Esophagus mucosa (tissue), 1 donor: ENCODE data around the gene TAF4. TPM values are rescaled to one million over a fixed set of nuclear protein-coding genes. Genes with fewer than 3 reads are reported as not detected.
"Not testable (repeated sequence)": the region's sequence is repeated elsewhere in the genome, so short reads cannot be mapped to it uniquely, and the experiment has no call there.

Experiments
- ATAC-seq: fragments of 200-7000 bp; cut with Tn5 transposase; one replicate; pipeline ENCODE4 v1.9.1; 2020
- total RNA-seq: library from RNA; stranded (reverse); gene quantifications from one replicate; pipeline ENCODE4 v1.2.4, GENCODE V29; 2023
- donor health status: DM: yes; HTN: yes; CAD: no.

Gene TAF4
- total RNA-seq, 1 donor from 2014 or later = 7.7 TPM

DNA sequence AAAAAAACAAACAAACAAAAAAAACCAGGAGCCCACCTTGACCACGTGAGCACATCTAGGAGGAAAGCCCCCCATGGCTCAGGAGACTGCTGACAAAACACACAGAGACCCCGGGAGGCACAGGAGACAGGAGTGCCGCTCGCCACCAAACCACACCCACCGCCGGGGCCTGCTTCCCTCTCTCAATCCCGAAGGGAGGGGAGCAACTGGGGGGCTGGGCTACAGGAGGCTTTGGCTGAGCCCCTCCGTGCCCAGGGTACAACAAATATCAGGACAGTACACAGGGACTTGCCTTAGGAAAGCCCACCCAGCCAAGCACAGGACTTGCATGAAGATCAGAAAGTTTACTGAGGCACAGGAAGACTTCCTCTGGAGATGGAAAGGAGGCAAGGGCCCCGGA lies 102.5 kb downstream of the TAF4 start:
- no peak for ATAC-seq

DNA sequence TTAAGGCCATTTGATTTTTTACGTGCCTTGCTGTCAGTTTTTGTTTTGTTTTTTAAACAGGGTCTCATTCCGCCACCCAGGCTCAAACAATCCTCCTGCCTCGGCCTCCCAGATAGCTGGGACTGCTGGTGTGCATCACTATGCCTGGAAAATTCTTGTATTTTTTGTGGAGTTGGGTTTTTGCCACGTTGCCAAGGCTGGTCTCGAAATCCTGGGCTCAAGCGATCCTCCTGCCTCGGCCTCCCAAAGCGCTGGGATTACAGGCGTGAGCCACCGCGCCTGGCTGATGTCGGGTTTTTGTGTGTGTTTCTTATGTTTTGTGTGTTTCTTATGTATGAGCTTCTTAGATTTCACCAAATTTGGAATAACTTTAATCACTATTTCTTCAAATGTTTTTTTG lies 104.8 kb downstream of the TAF4 start:
- ATAC-seq = no peak

DNA sequence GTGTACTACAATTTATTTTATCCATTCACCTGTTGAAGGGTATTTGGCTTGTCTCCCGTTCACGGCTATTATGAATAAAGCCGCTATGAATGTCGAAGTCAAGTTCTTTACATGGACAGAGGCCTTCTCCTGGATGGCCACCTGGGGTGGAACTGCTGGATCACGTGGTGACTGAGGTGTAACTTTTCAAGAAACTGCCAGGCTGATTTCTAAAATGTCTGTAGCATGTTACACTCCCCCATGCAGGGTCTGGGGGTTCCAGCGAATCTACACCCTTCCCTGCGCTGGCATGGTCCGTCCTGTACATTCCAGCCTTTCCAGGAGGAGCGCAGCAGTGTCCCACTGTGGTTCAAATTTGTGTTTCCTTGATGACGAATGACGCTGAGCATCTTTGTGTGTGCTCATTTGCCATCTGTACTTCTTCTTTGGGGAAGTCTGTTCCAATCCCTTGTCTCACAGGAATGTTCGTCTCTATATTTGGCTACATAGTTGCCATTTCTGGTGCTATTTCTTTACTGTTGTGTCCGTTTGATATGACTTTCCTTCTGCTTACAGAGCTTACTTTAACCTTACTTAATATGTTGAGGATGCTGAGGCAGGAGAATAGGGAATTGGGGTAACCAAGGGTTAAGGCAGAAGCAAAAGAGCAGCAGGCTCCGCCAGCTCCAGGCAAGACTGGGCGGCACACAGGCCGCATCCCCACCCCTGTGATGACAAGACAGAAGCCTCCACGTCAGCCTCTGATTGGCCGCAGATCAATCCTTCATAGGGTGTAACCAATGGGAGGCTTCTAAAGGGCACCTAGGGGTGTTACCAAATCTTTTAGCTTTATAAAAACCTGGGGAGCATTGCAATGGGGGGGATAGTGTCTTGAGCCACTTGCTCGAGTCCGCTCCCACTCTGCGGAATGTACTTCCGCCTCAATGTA lies 106.6 kb downstream of the TAF4 start:
- peak; percentile 41 for ATAC-seq

DNA sequence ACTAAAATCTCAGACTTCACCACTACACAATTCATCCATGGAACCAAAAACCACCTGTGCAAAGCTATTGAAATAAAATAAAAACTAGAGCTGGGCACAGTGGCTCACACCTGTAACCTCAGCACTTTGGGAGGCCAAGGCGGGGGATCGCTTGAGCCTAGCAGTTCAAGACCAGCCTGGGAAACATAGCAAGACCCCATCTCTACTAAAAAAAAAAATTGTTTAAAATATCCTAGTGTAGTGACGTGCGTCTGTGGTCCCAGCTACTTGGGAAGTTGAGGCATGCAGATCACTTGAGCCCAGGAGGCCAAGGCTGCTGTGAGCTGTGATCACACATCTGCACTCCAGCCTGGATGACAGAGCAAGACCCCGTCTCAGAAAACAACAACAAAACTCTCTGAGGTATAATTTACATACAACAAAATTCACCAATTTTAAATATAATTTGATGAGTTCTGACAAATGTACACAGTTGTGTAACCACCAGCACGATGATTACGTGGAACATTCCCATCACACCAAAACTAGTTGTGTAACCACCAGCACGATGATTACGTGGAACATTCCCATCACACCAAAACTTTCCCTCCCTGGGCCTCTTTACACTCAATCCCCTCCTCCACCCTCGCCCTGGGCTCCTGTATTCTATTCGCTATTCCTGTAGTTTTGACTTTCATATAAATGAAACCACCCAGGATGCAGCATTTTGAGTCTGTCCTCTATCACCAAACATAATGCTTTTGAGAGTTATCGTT lies 107.5 kb downstream of the TAF4 start:
- ATAC-seq = no peak

DNA sequence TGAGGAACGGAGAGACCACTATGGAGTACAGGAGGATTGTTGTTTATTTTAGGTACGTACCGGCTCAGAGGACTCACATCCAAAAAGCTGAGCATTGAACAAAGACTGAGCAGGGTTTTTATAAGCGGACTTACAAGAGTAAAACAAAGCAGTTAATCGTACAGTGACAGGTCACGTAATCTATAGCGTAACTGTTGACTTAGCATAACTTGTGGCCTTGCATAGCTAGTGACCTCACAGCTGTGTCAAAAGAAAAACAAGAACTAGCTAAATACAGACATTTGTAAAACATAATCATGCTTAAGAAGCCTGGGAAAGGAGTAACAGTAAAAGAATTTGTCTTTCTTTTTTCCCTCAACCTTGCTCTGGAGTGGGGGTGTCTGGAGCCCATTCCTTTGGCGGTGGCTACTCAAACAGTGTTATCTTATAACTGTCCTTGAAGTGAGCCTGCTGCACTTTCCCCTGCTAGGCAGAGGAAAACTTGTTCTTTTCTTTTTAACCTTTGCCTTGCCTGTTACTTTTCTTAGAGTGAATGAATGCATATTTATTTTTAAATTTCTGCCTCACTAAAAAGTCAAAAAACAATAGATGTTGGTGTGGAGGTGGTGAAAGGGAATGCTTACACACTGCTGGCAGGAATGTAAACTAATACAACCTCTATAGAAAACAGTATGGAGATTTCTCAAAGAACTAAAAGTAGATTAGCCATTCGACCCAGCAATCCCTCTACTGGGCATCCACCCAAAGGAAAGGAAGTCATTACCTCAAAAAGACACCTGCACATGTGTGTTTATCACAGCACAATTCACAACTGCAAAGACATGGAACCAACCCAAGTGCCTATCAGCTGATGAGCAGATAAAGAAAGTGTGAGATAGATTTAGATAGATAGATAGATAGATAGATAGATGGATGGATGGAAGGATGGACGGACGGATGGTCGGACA lies 109.0 kb downstream of the TAF4 start:
- ATAC-seq = no peak

DNA sequence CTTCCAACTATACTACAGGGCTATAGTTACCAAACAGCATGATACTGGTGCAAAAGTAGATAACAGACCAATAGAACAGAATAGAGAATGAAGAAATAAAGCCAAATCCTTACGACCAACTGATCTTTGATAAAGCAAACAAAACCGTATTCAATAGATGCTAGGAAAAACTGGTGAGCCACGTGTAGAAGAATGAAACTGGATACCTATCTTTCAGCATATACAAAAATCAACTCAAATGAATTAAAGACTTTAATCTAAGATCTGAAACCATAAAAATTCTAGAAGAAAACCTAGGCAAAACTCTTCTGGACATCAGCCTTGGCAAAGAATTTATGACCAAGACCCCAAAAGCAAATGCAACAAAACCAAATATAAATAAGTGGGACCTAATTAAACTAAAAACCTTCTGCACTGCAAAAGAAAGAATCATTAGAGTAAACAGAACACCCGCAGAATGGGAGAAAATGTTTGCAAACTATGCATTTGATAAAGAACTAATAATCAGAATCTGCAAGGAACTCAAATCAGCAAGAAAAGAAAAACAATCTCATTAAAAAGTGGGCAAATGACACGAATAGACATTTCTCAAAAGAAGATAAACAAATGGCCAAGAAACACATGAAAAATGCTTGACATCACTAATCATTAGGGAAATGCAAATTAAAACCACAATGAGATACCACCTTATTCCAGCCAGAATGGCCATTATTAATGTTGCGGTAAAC lies 109.8 kb downstream of the TAF4 start:
- no peak for ATAC-seq

DNA sequence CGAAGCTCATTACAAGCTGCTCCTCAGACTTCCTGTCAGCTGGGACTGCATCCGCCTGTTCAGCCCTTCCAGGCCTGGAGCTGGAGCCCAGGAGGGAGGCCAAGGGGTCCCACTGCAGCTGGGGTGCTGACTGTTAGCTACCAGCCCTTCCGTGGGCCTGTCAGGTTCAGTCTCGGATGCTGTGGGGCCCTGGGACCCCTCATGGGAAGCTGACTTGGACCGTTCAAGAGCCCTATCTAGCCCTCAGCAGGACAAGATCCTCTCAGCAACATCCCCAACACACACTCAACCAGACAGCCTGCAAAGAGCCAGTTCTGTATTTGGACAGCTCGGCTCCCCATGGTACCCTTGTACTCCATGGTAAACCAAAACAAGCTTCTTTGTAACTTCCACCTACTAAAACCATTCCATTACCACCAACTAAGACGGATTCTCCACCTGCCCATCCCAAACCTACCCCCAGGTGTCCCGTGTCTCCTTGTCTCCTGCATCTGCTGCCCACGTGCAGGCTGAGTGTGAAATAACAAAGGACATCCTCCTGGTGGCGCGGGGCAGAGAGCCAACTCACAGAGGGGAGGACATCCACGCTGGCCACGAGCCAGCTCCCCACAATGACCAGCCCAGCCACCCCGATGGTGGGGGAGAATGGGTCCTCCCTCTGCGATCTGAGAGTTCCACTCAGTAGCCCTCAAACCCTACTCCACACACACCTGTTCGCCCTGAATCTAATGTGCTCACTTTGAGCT lies 111.2 kb downstream of the TAF4 start:
- ATAC-seq = no peak

DNA sequence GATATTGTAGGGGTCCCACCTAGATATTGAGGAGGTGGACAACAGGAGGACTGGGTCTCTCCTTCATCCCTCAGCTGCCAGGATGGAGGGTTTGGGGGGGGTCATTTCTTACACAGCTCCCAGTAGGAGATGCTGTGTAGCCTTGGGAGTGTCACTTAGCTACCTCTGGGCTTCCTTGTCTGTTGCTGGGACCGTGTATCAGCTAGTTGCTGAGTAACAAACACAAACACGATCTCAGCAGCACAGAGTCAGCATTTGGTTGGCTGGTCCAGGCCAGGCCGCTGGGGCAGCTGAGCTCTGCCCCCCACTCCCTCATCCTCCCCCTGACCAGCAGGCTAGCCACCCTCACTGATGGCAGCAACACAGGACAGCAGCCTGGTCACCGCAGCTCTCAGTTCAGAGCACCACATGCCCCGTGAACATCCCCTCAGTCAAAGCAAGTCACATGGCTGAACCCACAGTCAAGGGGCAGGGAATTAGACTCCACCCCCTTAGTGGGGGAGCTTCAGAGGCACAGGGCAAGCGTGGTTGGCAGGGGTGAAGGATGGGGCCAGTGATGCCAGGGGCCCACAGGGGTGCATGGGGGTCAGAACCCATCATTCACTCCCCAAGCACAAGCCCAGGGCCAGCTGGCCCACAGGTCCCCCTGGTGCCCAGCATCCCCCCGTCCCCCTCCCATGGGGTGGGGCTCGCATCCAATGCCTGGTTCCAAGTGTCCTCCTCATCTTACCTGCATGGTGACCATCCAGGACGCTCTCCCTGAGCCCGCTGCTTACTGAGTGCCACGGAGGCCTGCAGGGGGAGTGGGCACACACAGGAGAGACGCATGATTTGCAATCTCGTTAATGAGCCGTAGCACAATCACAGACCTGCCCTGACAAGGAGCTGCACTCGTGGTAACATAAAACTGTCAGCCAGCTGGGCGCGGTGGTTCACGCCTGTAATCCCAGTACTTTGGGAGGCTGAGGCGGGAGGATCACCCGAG lies 112.4 kb downstream of the TAF4 start:
- peak; percentile 32 for ATAC-seq

DNA sequence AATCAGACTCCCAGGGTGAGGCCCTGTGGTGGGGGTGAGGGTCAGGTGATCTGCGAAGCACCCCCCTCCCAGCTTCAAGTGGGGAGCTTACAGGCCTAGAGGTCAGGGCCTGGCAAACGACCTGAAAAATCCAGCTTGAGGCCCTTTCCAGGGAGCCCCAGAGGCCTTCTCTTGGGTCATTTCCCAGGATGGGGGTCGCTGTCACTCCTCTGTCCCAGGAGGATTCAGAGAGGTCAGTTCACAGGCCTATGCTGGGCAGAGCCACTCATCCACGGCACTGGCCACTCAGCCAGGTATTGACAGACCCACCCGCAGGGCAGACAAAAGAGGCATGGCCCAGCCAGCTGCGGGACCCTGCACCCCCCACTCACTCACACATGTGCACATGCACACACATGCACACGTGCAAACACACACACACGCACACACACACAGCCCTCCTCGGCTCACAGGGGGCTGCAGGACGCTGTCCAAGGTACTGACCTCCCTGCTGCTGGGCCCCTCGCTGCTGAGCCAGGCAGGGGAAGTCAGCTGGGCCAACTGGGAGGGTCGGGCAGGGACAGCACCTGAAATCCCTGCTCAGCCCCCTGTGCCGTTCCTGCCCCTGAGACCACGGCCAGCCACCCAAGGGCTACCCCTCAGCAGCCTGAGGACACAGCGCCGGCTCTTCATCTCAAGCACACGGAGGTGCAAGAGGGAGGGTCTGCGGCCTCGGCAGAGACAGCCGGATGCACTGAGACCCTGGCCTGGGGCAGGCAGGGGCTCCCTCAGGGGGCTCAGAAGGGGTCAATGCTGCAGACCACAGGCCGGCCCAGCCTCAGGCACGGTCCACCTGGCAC lies 113.8 kb downstream of the TAF4 start:
- ATAC-seq = no peak

DNA sequence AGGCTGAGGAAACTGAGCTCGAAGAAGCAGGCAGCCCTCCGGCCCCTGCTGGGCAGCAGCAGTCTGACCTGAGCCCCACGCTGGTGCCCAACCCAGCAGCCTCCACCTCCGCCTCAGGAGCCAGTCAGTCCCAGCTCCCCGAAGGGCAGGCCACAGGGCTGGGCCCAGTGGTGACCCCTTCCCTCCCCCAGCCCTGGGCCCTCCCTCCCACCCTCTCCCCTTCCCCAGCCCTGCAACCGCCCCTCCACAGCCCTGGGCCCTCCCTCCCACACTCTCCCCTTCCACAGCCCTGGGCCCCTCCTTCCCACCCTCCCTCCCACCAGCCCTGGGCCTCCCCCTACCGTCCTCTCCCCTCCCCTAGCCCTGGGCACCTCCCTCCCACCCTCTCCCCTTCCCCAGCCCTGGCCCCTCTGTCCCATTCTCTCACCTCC lies 115.0 kb downstream of the TAF4 start:
- ATAC-seq = peak; percentile 13

DNA sequence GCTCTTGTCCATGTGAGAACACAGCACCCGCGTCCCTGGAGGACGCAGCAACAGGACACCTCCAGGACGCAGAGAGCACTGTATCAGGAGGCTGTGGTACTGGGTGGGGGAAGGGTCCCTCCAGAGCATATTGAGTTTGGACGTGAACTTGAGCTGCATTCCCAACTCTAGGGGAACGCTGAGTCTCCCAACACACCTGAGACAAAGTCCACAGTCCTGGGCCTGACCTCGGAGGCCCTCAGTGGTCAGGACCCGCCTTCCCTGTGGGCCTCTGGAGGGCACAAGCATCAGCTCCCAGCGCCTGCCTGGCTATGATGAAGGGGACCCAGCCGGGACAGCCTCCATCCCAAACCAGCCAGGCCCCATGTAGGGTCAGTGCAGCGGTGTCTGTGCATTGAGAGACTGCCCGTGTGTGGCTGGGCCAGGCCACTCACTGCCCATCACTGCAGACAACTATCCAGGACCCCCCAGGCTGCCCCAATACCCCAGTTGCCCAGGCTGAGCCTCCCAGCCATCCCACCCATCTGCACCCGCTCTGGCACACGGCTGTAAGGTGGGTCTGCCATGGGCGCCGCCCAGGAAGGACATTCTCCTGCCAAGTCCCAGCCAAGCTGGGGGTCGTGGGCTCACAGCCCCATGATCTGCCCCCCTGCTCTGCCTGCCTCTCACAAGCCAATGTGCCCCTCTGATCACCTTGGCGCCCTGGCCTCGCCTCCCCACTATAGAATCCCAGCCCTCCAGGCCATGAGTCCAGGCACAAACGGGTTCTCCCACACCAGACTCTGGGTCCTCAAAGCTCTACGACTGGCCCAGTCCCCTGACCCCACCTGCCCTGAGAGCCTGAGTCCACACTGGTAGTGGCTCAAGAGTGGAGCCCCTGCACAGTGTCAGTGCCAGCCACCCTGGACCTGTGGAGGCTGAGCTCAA lies 115.7 kb downstream of the TAF4 start:
- ATAC-seq = peak; percentile 17

DNA sequence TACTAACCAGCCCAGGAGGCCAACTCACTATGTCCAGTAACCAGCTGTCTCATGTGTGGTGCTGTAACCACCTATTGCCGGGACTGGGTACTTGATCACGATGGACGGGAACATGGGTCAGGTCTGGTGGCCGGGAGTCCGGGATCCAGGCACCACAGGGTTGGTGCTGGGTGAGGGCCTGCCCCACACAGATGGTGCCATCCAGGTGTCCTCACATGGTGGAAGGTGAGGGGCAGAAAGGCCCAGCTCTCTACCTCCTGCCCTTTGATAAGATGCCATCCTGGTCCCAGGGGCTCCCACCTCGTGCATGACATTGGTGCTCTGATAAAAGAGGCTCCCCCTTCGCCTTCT lies 116.3 kb downstream of the TAF4 start:
- no peak for ATAC-seq

DNA sequence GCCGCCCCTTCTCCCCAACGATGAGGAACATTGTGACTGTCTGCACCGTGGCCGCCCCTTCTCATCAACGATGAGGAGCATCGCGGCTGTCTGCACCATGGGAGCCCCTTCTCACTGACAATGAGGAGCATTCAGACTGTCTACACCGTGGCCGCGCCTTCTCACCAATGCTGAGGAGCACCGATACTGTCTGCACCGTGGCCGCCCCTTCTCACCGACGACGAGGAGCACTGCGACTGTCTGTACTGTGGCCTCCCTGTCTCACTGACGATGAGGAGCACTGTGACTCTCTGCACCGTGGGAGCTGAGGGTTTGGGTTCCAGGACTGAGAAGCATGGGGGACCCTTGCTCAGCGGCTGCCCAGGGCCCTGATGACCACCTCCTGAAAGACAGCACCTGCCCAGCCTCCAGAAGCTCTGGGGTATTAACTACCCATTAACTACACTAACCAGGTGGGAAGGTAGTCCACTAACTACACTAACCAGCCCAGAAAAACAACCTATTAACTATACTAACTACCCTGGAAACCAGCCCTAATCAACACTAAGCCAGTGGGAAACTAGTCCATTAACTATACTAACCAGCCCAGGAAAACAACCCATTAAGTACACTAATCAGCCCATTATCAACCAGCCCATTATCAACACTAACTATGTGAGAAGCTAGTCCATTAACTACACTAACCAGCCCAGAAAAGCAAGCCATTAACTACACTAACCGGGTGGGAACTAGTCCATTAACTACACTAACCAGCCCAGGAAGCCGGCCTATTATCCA lies 116.9 kb downstream of the TAF4 start:
- no peak for ATAC-seq

DNA sequence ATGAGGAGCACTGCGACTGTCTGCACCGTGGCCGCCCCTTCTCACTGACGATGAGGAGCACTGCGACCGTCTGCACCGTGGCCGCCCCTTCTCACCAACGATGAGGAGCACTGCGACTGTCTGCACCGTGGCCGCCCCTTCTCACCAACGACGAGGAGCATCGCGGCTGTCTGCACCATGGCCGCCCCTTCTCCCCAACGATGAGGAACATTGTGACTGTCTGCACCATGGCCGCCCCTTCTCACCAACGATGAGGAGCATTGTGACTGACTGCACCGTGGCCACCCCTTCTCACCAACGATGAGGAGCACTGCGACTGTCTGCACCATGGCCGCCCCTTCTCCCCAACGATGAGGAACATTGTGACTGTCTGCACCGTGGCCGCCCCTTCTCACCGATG lies 117.6 kb downstream of the TAF4 start:
- ATAC-seq = not testable (repeated sequence)

DNA sequence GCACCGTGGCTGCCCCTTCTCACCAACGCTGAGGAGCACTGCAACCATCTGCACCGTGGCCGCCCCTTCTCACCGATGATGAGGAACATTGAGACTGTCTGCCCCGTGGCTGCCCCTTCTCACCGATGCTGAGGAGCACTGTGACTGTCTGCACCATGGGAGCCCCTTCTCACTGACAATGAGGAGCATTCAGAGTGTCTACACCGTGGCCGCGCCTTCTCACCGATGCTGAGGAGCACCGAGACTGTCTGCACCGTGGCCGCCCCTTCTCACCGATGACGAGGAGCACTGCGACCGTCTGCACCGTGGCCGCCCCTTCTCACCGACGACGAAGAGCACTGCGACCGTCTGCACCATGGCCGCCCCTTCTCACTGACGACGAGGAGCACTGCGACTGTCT lies 120.2 kb downstream of the TAF4 start:
- not testable (repeated sequence) for ATAC-seq

DNA sequence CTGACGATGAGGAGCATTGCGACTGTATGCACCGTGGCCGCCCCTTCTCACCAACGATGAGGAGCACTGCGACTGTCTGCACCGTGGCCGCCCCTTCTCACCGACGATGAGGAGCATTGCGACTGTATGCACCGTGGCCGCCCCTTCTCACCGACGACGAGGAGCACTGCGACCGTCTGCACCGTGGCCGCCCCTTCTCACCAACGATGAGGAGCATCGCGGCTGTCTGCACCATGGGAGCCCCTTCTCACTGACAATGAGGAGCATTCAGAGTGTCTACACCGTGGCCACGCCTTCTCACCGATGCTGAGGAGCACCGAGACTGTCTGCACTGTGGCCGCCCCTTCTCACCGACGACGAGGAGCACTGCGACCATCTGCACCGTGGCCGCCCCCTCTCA lies 120.7 kb downstream of the TAF4 start:
- ATAC-seq = not testable (repeated sequence)

DNA sequence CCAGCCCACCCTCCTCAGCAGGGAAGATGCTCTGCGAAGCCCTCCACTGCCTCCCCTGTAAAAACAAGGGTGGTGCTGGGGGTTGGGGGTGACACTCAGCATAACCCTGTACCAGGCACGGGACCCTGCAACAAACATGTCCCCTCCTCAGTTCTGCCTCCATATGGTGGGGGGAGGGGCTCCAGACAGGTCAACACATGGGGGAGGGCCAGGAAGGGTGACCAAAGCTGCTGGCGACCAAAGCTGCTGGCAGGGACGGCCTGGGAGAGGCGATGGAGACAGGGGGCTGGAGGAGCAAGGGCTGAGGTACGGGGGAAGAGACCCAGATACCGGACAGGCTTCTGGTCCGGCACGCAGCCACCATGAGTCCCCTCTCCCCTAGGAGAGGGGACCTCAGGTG lies 123.2 kb downstream of the TAF4 start:
- no peak for ATAC-seq
